ENCODE data around the gene MANBA.
"Not testable (repeated sequence)": the region's sequence is repeated elsewhere in the genome, so short reads cannot be mapped to it uniquely, and the experiment has no call there.

MANBA gene

GRCh38 chr4:102667001-102667400, 93.8 kb downstream of the MANBA start:
- no peak for DNase-seq

GRCh38 chr4:102665527-102665926, 95.2 kb downstream of the MANBA start:
- DNase-seq = no peak

GRCh38 chr4:102663073-102663472, 97.7 kb downstream of the MANBA start:
- DNase-seq = no peak

- no peak for DNase-seq
Measured at GRCh38 chr4:102657206-102657605, 103.6 kb downstream of the MANBA start.

- no peak for DNase-seq
Measured at GRCh38 chr4:102647117-102647516, 113.7 kb downstream of the MANBA start.

GRCh38 chr4:102642631-102643298, 118.0 kb downstream of the MANBA start:
- no peak for DNase-seq

GRCh38 chr4:102641793-102642192, 119.0 kb downstream of the MANBA start:
- DNase-seq = no peak

GRCh38 chr4:102640669-102641068, 120.1 kb downstream of the MANBA start:
- no peak for DNase-seq

- no peak for DNase-seq
Measured at GRCh38 chr4:102639598-102639997, 121.2 kb downstream of the MANBA start.

- DNase-seq = no peak
Measured at GRCh38 chr4:102638621-102639020, 122.1 kb downstream of the MANBA start.

- no peak for DNase-seq
Measured at GRCh38 chr4:102637391-102637790, 123.4 kb downstream of the MANBA start.

GRCh38 chr4:102633100-102633499, 127.7 kb downstream of the MANBA start:
- no peak for DNase-seq

GRCh38 chr4:102632241-102633065, 128.3 kb downstream of the MANBA start:
- no peak for DNase-seq

GRCh38 chr4:102631616-102632015, 129.2 kb downstream of the MANBA start:
- DNase-seq = no peak

GRCh38 chr4:102629673-102630072, 131.1 kb downstream of the MANBA start:
- DNase-seq = no peak

- DNase-seq = no peak
Measured at GRCh38 chr4:102627831-102628523, 132.8 kb downstream of the MANBA start.

GRCh38 chr4:102625232-102625930, 135.4 kb downstream of the MANBA start:
- DNase-seq = peak; percentile 65

- no peak for DNase-seq
Measured at GRCh38 chr4:102624505-102624904, 136.3 kb downstream of the MANBA start.

- no peak for DNase-seq
Measured at GRCh38 chr4:102623622-102624021, 137.1 kb downstream of the MANBA start.

GRCh38 chr4:102620697-102621497, 139.9 kb downstream of the MANBA start:
- peak; percentile 17 for DNase-seq

- not testable (repeated sequence) for DNase-seq
Measured at GRCh38 chr4:102619776-102620631, 140.8 kb downstream of the MANBA start.
